ENCODE data around the gene SATB1.

DNA sequence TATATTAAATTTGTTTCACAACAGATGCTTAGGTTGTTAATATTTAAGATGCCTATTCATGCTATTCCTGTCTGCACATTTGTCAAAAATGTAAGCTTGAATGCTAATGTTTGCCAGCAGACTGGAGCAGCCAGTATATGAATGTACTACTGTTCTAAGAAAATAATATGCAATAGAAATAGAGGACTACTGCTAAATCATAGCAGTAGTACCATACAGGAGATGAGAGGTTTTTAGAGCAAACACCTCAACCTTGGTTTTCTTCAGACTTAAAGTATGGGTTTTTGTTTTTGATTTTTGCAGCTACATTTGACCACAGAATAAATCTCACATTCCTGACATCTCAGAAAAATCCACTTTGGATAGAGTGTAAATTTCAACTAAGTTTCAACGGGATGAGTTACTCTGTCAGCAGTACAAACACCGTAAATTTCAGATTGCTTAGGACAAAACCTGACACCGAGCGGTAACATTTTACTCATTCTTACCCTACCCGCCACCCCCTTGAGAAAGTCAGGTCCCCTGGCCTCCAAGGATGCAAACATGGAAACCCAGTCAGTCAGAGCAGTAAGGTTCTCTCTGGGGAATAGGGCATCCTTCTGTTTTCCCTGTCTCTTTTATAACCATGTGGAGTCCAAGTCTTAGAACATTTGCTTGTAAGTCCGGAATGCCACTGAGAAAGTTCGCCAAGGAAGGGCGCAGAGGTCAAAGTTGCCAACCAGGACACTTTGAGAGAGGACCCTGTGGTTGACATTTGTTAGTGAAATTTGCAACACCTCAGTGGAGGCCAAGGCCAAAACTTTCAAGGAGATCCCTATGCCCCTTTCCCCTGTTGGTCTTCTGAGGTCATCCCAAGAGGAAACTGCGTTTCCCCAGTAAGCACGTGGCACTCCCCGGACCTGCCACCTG lies 17.9 kb upstream of the SATB1 start:
- TF ChIP-seq, protein P1, sequence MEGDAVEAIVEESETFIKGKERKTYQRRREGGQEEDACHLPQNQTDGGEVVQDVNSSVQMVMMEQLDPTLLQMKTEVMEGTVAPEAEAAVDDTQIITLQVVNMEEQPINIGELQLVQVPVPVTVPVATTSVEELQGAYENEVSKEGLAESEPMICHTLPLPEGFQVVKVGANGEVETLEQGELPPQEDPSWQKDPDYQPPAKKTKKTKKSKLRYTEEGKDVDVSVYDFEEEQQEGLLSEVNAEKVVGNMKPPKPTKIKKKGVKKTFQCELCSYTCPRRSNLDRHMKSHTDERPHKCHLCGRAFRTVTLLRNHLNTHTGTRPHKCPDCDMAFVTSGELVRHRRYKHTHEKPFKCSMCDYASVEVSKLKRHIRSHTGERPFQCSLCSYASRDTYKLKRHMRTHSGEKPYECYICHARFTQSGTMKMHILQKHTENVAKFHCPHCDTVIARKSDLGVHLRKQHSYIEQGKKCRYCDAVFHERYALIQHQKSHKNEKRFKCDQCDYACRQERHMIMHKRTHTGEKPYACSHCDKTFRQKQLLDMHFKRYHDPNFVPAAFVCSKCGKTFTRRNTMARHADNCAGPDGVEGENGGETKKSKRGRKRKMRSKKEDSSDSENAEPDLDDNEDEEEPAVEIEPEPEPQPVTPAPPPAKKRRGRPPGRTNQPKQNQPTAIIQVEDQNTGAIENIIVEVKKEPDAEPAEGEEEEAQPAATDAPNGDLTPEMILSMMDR (IDR thresholded peaks at IDR 0.05) = no peak
- TF ChIP-seq EP300 (IDR thresholded peaks at IDR 0.05) (no peak), POLR2AphosphoS5 (IDR thresholded peaks at IDR 0.05) (no peak)
